AG10803 (cell line): ENCODE measurements around the gene OR14J1.

ENCODE experiments used
- DNase-seq: peaks from one replicate; pipeline ENCODE4 v3.0.0; 2010; ENCODE audit warnings: low read depth
- H3K4me3 ChIP-seq: 2 replicates; pipeline ENCODE4 v1.5.1; 2011; ENCODE audit warnings: mild to moderate bottlenecking, low read length, control low read depth
- CTCF ChIP-seq: conservative IDR thresholded peaks from 2 replicates; pipeline ENCODE4 v1.5.1; 2011; ENCODE audit warnings: mild to moderate bottlenecking, low read length, control low read depth, inconsistent platforms

OR14J1 gene

GRCh38 chr6:29355603-29356002, 54.1 kb downstream of the OR14J1 start:
- no peak for TF ChIP-seq CTCF
- H3K4me3 ChIP-seq, result no peak overlapping the region
- no peak for DNase-seq
